Mesenchymal stem cell (in vitro differentiated cells and primary cell): ENCODE results near the gene YPEL5.

Experiments used
- DNase-seq: peaks from one replicate; pipeline ENCODE4 v3.0.0-alpha.2; 2013
- H2AFZ ChIP-seq: one replicate; pipeline ENCODE4 v1.6.1; 2013; ENCODE audit warnings: low read depth, mild to moderate bottlenecking, control low read depth, inconsistent platforms, low read length, moderate library complexity
- H2AK5ac ChIP-seq: 2 replicates; pipeline ENCODE4 v1.6.1; 2013; ENCODE audit warnings: low read length, moderate library complexity, mild to moderate bottlenecking, inconsistent platforms; ENCODE audit not compliant: severe bottlenecking
- H2BK120ac ChIP-seq: one replicate; pipeline ENCODE4 v1.6.1; 2013; ENCODE audit warnings: low read depth, mild to moderate bottlenecking, inconsistent platforms, low read length, moderate library complexity
- H2BK12ac ChIP-seq, 2 experiments: one replicate each; pipeline ENCODE4 v1.6.1; 2013; ENCODE audit warnings: inconsistent platforms in 2 of 2, low read length in 2 of 2, mild to moderate bottlenecking in 2 of 2, moderate library complexity in 2 of 2, control low read depth in 1 of 2
- H2BK15ac ChIP-seq: one replicate; pipeline ENCODE4 v1.6.1; 2013; ENCODE audit warnings: mild to moderate bottlenecking, low read depth, inconsistent platforms; ENCODE audit not compliant: poor library complexity, severe bottlenecking
- H2BK5ac ChIP-seq: 2 replicates; pipeline ENCODE4 v1.6.1; 2013; ENCODE audit warnings: low read depth, mild to moderate bottlenecking, low read length, control low read depth, inconsistent platforms; ENCODE audit not compliant: poor library complexity, severe bottlenecking
- H3K14ac ChIP-seq, 2 experiments: one replicate each; pipeline ENCODE4 v1.6.1; 2013; ENCODE audit warnings: inconsistent platforms in 2 of 2, low read length in 2 of 2, control low read depth in 1 of 2, mild to moderate bottlenecking in 1 of 2, moderate library complexity in 1 of 2
- H3K18ac ChIP-seq, 2 experiments: one replicate each; pipeline ENCODE4 v1.6.1; 2013; ENCODE audit warnings: inconsistent platforms in 2 of 2, low read length in 2 of 2, control low read depth in 1 of 2, low read depth in 1 of 2, mild to moderate bottlenecking in 1 of 2
- H3K23ac ChIP-seq, 2 experiments: one replicate each; pipeline ENCODE4 v1.6.1; 2013; ENCODE audit warnings: inconsistent platforms in 2 of 2, low read length in 2 of 2, mild to moderate bottlenecking in 2 of 2, moderate library complexity in 2 of 2, control low read depth in 1 of 2
- H3K27ac ChIP-seq: 2 replicates; pipeline ENCODE4 v1.5.1; 2013; ENCODE audit warnings: mild to moderate bottlenecking, moderate library complexity, low read length, control low read depth, inconsistent platforms; ENCODE audit not compliant: poor library complexity, severe bottlenecking
- H3K27me3 ChIP-seq, 2 experiments: 2 replicates each; pipeline versions ENCODE4 v1.6.1 to v1.7.0; 2013; ENCODE audit warnings: low read length in 2 of 2, mild to moderate bottlenecking in 2 of 2, moderate library complexity in 2 of 2, control low read depth in 1 of 2, inconsistent platforms in 1 of 2; ENCODE audit not compliant: control insufficient read depth in 1 of 2, insufficient read depth in 1 of 2
- H3K36me3 ChIP-seq, 2 experiments: 2 replicates each; pipeline versions ENCODE4 v1.6.1 to v1.7.0; 2013; ENCODE audit warnings: low read length in 2 of 2, control low read depth in 1 of 2, inconsistent platforms in 1 of 2, low read depth in 1 of 2, mild to moderate bottlenecking in 1 of 2; ENCODE audit not compliant: insufficient read depth in 2 of 2, control insufficient read depth in 1 of 2
- H3K4ac ChIP-seq, 2 experiments: one replicate each; pipeline ENCODE4 v1.6.1; 2013; ENCODE audit warnings: inconsistent platforms in 2 of 2, low read length in 2 of 2, mild to moderate bottlenecking in 2 of 2, moderate library complexity in 2 of 2, control low read depth in 1 of 2, low read depth in 1 of 2
- H3K4me1 ChIP-seq: 2 replicates; pipeline ENCODE4 v1.6.1; 2013; ENCODE audit warnings: low read depth, low read length, control low read depth; ENCODE audit not compliant: control insufficient read depth, insufficient read depth
- H3K4me2 ChIP-seq: 2 replicates; pipeline ENCODE4 v1.6.1; 2013; ENCODE audit warnings: low read length, mild to moderate bottlenecking, inconsistent platforms; ENCODE audit not compliant: poor library complexity, severe bottlenecking
- H3K4me3 ChIP-seq, 2 experiments: 2 replicates each; pipeline versions ENCODE4 v1.5.1 to v1.7.0; 2013; ENCODE audit warnings: low read length in 2 of 2, mild to moderate bottlenecking in 2 of 2, control low read depth in 1 of 2, low read depth in 1 of 2; ENCODE audit not compliant: insufficient read depth in 1 of 2
- H3K79me1 ChIP-seq: replicated peaks from 2 replicates; pipeline ENCODE4 v1.6.1; 2013; ENCODE audit warnings: mild to moderate bottlenecking, control low read depth, low read length, inconsistent platforms; ENCODE audit not compliant: poor library complexity, severe bottlenecking
- H3K9ac ChIP-seq: 2 replicates; pipeline ENCODE4 v1.7.0; 2013; ENCODE audit warnings: mild to moderate bottlenecking, low read length, moderate library complexity
- H3K9me3 ChIP-seq: 2 replicates; pipeline ENCODE4 v1.7.0; 2013; ENCODE audit warnings: mild to moderate bottlenecking, low read length; ENCODE audit not compliant: control insufficient read depth
- H4K8ac ChIP-seq: one replicate; pipeline ENCODE4 v1.6.1; 2013; ENCODE audit warnings: inconsistent platforms, mild to moderate bottlenecking, low read length, moderate library complexity
- H4K91ac ChIP-seq: one replicate; pipeline ENCODE4 v1.6.1; 2013; ENCODE audit warnings: mild to moderate bottlenecking, low read length, inconsistent platforms
- WGBS: methylation state at CpG from one replicate; pipeline ENCODE4 v1.1.7; 2013; ENCODE audit warnings: mixed read lengths; 5-methylcytosine and 5-hydroxymethylcytosine counted together

Gene YPEL5

DNA sequence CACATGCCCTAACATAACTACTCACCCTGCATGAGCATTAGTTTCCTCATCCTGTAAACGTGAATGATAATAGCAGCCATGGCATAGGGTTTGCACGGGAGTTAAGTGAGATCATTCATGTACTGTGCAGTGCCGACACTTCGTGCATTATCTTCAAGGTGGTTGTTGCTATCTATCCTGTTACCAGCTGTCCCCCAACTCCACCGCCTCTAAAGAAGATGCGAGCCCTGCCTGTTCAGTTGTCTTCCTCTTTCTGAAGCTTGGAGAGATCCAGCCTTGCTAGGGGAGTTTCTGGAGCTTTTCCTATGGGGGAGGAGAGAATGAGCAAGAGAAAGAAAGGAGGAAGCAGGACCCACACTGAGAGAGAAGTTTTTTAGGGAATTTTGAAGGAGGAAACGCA is 34.4 kb downstream of the YPEL5 start:
- Histone ChIP-seq H3K9me3 (no peaks in the 10 kb centered on the region), H3K27ac (no peak overlapping the region), H3K79me1 (no peaks in the 10 kb centered on the region), H2BK12ac (no peak overlapping the region), H4K91ac (no peak overlapping the region), H3K4me3 (no peak overlapping the region), H4K8ac (no peak overlapping the region), H2BK15ac (no peak overlapping the region), H3K14ac (no peak overlapping the region), H2AFZ (no peak overlapping the region), H3K4me2 (no peak overlapping the region), H2BK120ac (no peak overlapping the region), H3K23ac (no peak overlapping the region), H3K4ac (no peak overlapping the region), H3K27me3 (peaks cover 10 to 19% of the 10 kb centered on the region in 2 experiments), H2BK5ac (no peak overlapping the region), H3K18ac (no peak overlapping the region), H2AK5ac (no peak overlapping the region), H3K9ac (no peak overlapping the region), H3K36me3 (no peaks in the 10 kb centered on the region), H3K4me1 (no peaks in the 10 kb centered on the region)
- 82% methylated on average over 7 of the region's 7 CpGs for WGBS
- DNase-seq, result no peak

DNA sequence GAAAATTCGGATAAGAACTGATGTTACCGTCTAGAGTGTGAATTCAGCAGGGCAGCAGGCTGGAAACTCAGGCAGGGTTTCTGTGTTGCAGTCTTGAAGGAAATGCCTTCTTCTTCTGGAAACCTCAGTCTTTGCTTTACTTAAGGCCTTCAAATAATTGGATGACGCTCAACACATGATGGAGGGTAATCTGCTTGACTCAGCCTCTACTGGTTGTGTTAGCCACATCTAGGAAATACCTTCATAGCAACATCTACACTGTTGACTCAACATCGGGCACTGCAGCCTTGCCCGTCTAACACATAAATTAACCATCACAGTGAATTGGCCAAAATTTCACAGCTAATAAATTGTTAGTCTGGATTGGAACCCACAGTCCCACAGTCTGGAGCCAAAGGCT is 37.2 kb downstream of the YPEL5 start:
- Histone ChIP-seq H3K4me3 (no peak overlapping the region), H4K8ac (no peak overlapping the region), H3K4me2 (no peak overlapping the region), H3K9me3 (peaks cover 1% of the 10 kb centered on the region), H3K14ac (no peak overlapping the region), H2BK15ac (no peak overlapping the region), H3K9ac (no peak overlapping the region), H3K4me1 (no peaks in the 10 kb centered on the region), H4K91ac (no peak overlapping the region), H2AK5ac (no peak overlapping the region), H3K18ac (no peak overlapping the region), H3K36me3 (no peaks in the 10 kb centered on the region), H2BK12ac (no peak overlapping the region), H3K27me3 (peaks cover 13 to 23% of the 10 kb centered on the region in 2 experiments), H2AFZ (no peak overlapping the region), H2BK5ac (no peak overlapping the region), H3K27ac (no peak overlapping the region), H3K79me1 (no peaks in the 10 kb centered on the region), H3K4ac (no peak overlapping the region), H3K23ac (no peak overlapping the region), H2BK120ac (no peak overlapping the region)
- WGBS, result 91% methylated on average over 5 of the region's 5 CpGs
- no peak for DNase-seq

DNA sequence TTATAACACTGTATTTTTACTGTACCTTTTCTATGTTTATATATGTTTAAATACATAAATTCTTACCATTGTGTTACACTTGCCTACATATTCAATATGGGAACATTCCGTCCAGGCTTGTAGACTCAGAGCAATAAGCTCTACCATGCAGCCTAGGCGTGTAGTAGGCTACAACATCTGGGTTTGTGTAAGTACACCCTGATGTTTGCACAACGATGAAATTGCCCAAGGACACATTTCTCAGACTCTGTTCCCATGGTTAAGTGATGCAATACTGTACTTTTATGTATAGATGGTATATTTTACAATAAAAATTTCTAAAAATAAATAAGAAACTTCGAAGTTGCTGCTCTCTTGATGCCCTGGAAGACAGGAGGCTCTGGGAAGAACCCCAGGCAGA is 38.4 kb downstream of the YPEL5 start:
- Histone ChIP-seq H3K14ac (no peak overlapping the region), H3K4ac (no peak overlapping the region), H2BK12ac (no peak overlapping the region), H2BK120ac (no peak overlapping the region), H2BK5ac (no peak overlapping the region), H4K91ac (no peak overlapping the region), H3K36me3 (no peaks in the 10 kb centered on the region), H2AFZ (no peak overlapping the region), H3K9me3 (peaks cover 2% of the 10 kb centered on the region), H3K23ac (no peak overlapping the region), H3K9ac (no peak overlapping the region), H3K27me3 (peaks cover 2 to 17% of the 10 kb centered on the region in 2 experiments), H3K27ac (no peak overlapping the region), H4K8ac (no peak overlapping the region), H3K4me3 (no peak overlapping the region), H3K4me2 (no peak overlapping the region), H3K4me1 (no peaks in the 10 kb centered on the region), H2BK15ac (no peak overlapping the region), H2AK5ac (no peak overlapping the region), H3K18ac (no peak overlapping the region), H3K79me1 (no peaks in the 10 kb centered on the region)
- WGBS, result 65% methylated on average over 4 of the region's 4 CpGs
- peak; percentile 62 for DNase-seq

DNA sequence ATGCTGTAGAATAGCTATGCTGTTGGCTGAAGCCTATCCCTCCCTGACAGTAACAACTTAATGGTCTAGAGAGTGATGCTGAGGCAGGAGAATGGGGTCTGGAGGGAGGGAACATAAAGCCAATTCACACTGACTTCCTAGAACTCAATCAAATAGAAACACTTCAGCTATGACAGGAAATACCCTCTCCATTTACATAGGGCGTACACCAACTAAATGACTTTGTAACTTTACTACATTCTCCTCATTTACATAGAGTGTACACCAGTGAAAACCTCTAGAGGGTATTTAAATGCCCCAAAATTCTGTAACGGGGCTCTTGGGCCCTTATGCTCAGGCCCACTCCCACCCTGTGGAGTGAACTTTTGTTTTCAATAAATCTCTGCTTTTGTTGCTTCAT is 41.5 kb downstream of the YPEL5 start:
- Histone ChIP-seq H2AK5ac (no peak overlapping the region), H2BK12ac (no peak overlapping the region), H3K27ac (no peak overlapping the region), H3K4ac (no peak overlapping the region), H2AFZ (no peak overlapping the region), H4K91ac (no peak overlapping the region), H3K9ac (no peak overlapping the region), H3K4me3 (no peak overlapping the region), H2BK120ac (no peak overlapping the region), H3K27me3 (peaks cover 0 to 22% of the 10 kb centered on the region in 2 experiments), H3K23ac (no peak overlapping the region), H3K36me3 (no peaks in the 10 kb centered on the region), H3K14ac (no peak overlapping the region), H3K79me1 (no peaks in the 10 kb centered on the region), H3K9me3 (peaks cover 2% of the 10 kb centered on the region), H3K4me1 (peaks cover under 1% of the 10 kb centered on the region), H3K18ac (no peak overlapping the region), H3K4me2 (no peak overlapping the region), H2BK15ac (no peak overlapping the region), H2BK5ac (no peak overlapping the region), H4K8ac (no peak overlapping the region)
- DNase-seq, result no peak
- 77% methylated on average over 1 of the region's 2 CpGs for WGBS
